Keratinocyte (primary cell): ENCODE results near the gene NFATC2. TPM values are rescaled to one million over a fixed set of nuclear protein-coding genes. Genes with fewer than 3 reads are reported as not detected.

ENCODE experiments used
- DNase-seq: peaks from one replicate; pipeline ENCODE4 v3.0.0-alpha.2; 2011; ENCODE audit warnings: low read depth, missing footprints, low spot score
- FAIRE-seq: peaks from 2 replicates; lab custom pipeline; 2011; peaks lifted over from hg19 to GRCh38; lab: Jason Lieb, UNC
- H2AFZ ChIP-seq: 2 replicates; pipeline ENCODE4 v1.6.0; 2012; ENCODE audit warnings: low read length, control low read depth, inconsistent platforms; ENCODE audit not compliant: control insufficient read depth
- H3K27ac ChIP-seq: 2 replicates; pipeline ENCODE4 v1.5.1; 2011; ENCODE audit warnings: low read length; ENCODE audit not compliant: control insufficient read depth, insufficient read depth
- H3K27me3 ChIP-seq: 3 replicates; pipeline ENCODE4 v1.6.0; 2011; ENCODE audit warnings: low read length; ENCODE audit not compliant: control insufficient read depth, insufficient read depth; ENCODE audit errors: extremely low read depth
- H3K36me3 ChIP-seq, 2 experiments: 2 replicates in 1 of 2; 3 replicates in 1 of 2; pipeline ENCODE4 v1.5.1; 2011; ENCODE audit warnings: low read length in 2 of 2, mild to moderate bottlenecking in 1 of 2; ENCODE audit not compliant: control insufficient read depth in 2 of 2, insufficient read depth in 2 of 2; ENCODE audit errors: extremely low read depth in 1 of 2
- H3K4me1 ChIP-seq: 3 replicates; pipeline ENCODE4 v1.5.1; 2011; ENCODE audit warnings: low read length; ENCODE audit not compliant: control insufficient read depth, insufficient read depth; ENCODE audit errors: extremely low read depth
- H3K4me2 ChIP-seq: 3 replicates; pipeline ENCODE4 v1.6.0; 2011; ENCODE audit warnings: low read depth, low read length; ENCODE audit not compliant: control insufficient read depth, insufficient read depth; ENCODE audit errors: extremely low read depth
- H3K4me3 ChIP-seq, 3 experiments: fragments of 200-600 bp in 1 of 3; sonication (generic) in 1 of 3; 2 replicates in 2 of 3; 3 replicates in 1 of 3; pipeline ENCODE4 v1.5.1; 2011 to 2016; ENCODE audit warnings: low read length in 3 of 3, mild to moderate bottlenecking in 3 of 3, control low read depth in 2 of 3, inconsistent platforms in 1 of 3, low read depth in 1 of 3, mixed read lengths in 1 of 3, mixed run types in 1 of 3, moderate library complexity in 1 of 3; ENCODE audit not compliant: control insufficient read depth in 2 of 3, insufficient read depth in 2 of 3; ENCODE audit errors: extremely low read depth in 1 of 3
- H3K79me2 ChIP-seq: 2 replicates; pipeline ENCODE4 v1.6.0; 2012; ENCODE audit warnings: low read length; ENCODE audit not compliant: control insufficient read depth, insufficient read depth
- H3K9ac ChIP-seq: 3 replicates; pipeline ENCODE4 v1.6.0; 2011; ENCODE audit warnings: low read length; ENCODE audit not compliant: control insufficient read depth, insufficient read depth; ENCODE audit errors: extremely low read depth
- H3K9me1 ChIP-seq: 3 replicates; pipeline ENCODE4 v1.6.0; 2011; ENCODE audit warnings: low read length; ENCODE audit not compliant: control insufficient read depth, insufficient read depth; ENCODE audit errors: extremely low read depth
- H3K9me3 ChIP-seq: 2 replicates; pipeline ENCODE4 v1.5.1; 2012; ENCODE audit warnings: low read depth, low read length; ENCODE audit not compliant: control insufficient read depth
- H4K20me1 ChIP-seq: 3 replicates; pipeline ENCODE4 v1.6.0; 2011; ENCODE audit warnings: low read length; ENCODE audit not compliant: control insufficient read depth, insufficient read depth; ENCODE audit errors: extremely low read depth
- EZH2 ChIP-seq: IDR thresholded peaks from one replicate; pipeline ENCODE4 v1.6.1; 2012; ENCODE audit warnings: inconsistent platforms, mild to moderate bottlenecking, low read length, moderate library complexity
- dilution Hi-C: fragments of 300-500 bp; cut with MboI; formaldehyde crosslinking; loops from one replicate; pipeline ENCODE4 v1.7.0; 2020; ENCODE audit warnings: low sequenced_read_pairs; ENCODE audit not compliant: extremely low pct_ligation_motif_present
- polyA plus RNA-seq, 5 experiments: library from polyadenylated mRNA; depleted of rRNA in 3 of 5; stranded (reverse) in 3 of 5; stranded (forward) in 1 of 5; unstranded in 1 of 5; fragments of >200 nt; gene quantifications; 1 replicate in 1 of 5; 2 replicates in 3 of 5; 3 replicates in 1 of 5; pipeline versions ENCODE4 v1.2.1 to v1.2.3, GENCODE V29; 2011 to 2012; ENCODE audit warnings: missing spikeins in 2 of 5, low read depth in 1 of 5, low replicate concordance in 1 of 5
- TF ChIP-seq, protein P1 (sequence below), 3 experiments: IDR thresholded peaks in 1 of 3; conservative IDR thresholded peaks in 1 of 3; optimal IDR thresholded peaks in 1 of 3; 2 replicates in 2 of 3; 3 replicates in 1 of 3; pipeline versions ENCODE3 to v1.5.1; 2011; ENCODE audit warnings: low read length in 3 of 3, mild to moderate bottlenecking in 3 of 3, moderate library complexity in 2 of 3, control low read depth in 1 of 3, inconsistent platforms in 1 of 3; ENCODE audit not compliant: insufficient read depth in 2 of 3; ENCODE audit errors: extremely low read depth in 1 of 3

Gene NFATC2
- polyA plus RNA-seq, 1 donor (not counting 4 experiments of a cell fraction or from before 2014, with no cell fraction given): 0.05 TPM

DNA sequence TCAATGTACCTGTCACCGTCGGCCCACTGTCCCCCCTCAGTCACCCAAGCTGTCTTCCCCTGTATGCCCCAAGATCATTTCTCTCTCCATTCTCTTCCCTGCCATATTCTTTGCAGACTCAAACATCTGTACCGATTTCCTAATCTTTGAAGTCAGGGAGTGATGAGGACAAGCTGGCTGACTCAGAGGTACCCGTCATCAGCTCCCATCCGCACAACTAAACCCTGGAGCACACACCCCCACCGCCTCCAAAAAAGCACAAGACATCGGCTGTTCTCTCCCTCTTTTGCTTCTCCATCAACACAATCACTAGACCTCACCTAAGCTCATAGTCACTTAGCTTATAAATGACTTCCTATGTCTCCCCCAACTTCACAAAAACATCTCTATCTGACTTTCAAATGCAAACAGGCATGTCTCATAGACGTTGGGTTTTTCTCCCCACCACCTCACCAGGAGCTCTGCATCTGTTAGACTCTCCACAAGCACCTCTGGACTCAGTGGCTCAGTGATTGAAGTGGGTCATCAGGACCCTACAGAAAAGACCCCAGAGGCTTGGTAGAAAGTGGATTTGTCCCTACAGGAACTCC lies 11.5 kb upstream of the NFATC2 start:
- no peaks in the 10 kb centered on the region for H3K9me3 ChIP-seq
- H3K4me3 ChIP-seq: no peak overlapping the region
- H3K9ac ChIP-seq: no peak overlapping the region
- H2AFZ ChIP-seq: no peak overlapping the region
- H3K79me2 ChIP-seq: no peaks in the 10 kb centered on the region
- H3K4me1 ChIP-seq: peaks cover 10% of the 10 kb centered on the region
- H3K4me2 ChIP-seq: peak overlapping the region; percentile 64
- FAIRE-seq: no peak
- no peak overlapping the region for H3K27ac ChIP-seq
- H3K9me1 ChIP-seq: no peaks in the 10 kb centered on the region
- H3K27me3 ChIP-seq: peaks cover 2% of the 10 kb centered on the region
- DNase-seq: no peak
- H4K20me1 ChIP-seq: no peaks in the 10 kb centered on the region
- dilution Hi-C loops: no loop called here
- H3K36me3 ChIP-seq: no peaks in the 10 kb centered on the region
- TF ChIP-seq, protein P1, sequence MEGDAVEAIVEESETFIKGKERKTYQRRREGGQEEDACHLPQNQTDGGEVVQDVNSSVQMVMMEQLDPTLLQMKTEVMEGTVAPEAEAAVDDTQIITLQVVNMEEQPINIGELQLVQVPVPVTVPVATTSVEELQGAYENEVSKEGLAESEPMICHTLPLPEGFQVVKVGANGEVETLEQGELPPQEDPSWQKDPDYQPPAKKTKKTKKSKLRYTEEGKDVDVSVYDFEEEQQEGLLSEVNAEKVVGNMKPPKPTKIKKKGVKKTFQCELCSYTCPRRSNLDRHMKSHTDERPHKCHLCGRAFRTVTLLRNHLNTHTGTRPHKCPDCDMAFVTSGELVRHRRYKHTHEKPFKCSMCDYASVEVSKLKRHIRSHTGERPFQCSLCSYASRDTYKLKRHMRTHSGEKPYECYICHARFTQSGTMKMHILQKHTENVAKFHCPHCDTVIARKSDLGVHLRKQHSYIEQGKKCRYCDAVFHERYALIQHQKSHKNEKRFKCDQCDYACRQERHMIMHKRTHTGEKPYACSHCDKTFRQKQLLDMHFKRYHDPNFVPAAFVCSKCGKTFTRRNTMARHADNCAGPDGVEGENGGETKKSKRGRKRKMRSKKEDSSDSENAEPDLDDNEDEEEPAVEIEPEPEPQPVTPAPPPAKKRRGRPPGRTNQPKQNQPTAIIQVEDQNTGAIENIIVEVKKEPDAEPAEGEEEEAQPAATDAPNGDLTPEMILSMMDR (optimal IDR thresholded peaks at IDR 0.05 in 1 of 3, IDR thresholded peaks at IDR 0.05 in 1 of 3, conservative IDR thresholded peaks at IDR 0.05 in 1 of 3; ENCODE audit: extremely low read depth in 1 of 3, insufficient read depth in 2 of 3, low read length in 3 of 3): no peak
- no peak for TF ChIP-seq EZH2

DNA sequence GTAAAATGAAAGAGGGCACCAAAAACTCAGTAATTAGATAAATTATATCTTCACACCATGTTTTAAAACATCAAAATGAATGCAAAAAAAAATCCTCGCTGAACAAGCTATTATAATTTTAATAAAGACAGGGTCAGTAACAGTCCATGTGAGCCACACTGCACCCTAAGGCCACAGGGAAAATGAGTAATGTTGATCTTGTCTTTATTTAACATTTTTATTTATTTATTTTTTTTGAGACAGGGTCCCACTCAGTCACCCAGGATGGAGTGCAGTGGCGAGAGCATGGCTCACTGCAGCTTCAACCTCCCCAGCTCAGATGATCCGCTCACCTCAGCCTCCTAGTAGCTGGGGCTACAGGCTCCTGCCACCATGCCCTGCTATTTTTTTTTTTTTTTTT lies 8.7 kb upstream of the NFATC2 start:
- Histone ChIP-seq H3K36me3 (no peaks in the 10 kb centered on the region), H3K4me1 (peaks cover 10% of the 10 kb centered on the region), H3K9ac (no peak overlapping the region), H3K9me3 (no peaks in the 10 kb centered on the region), H3K27ac (no peak overlapping the region), H2AFZ (no peak overlapping the region), H4K20me1 (no peaks in the 10 kb centered on the region), H3K79me2 (no peaks in the 10 kb centered on the region), H3K9me1 (no peaks in the 10 kb centered on the region), H3K4me3 (no peak overlapping the region), H3K4me2 (no peak overlapping the region), H3K27me3 (peaks cover 10% of the 10 kb centered on the region)
- TF ChIP-seq EZH2: no peak
- TF ChIP-seq, protein P1 (optimal IDR thresholded peaks at IDR 0.05 in 1 of 3, IDR thresholded peaks at IDR 0.05 in 1 of 3, conservative IDR thresholded peaks at IDR 0.05 in 1 of 3; ENCODE audit: extremely low read depth in 1 of 3, insufficient read depth in 2 of 3, low read length in 3 of 3): no peak
- DNase-seq (no peak), FAIRE-seq (no peak)
- dilution Hi-C loops: no loop called here
